GDM1 (cell line): ENCODE measurements around the gene ADAMTS2.

Source experiments
- DNase-seq: peaks from one replicate; lab custom pipeline; 2025; lab: John Stamatoyannopoulos, UW

Gene ADAMTS2

DNA sequence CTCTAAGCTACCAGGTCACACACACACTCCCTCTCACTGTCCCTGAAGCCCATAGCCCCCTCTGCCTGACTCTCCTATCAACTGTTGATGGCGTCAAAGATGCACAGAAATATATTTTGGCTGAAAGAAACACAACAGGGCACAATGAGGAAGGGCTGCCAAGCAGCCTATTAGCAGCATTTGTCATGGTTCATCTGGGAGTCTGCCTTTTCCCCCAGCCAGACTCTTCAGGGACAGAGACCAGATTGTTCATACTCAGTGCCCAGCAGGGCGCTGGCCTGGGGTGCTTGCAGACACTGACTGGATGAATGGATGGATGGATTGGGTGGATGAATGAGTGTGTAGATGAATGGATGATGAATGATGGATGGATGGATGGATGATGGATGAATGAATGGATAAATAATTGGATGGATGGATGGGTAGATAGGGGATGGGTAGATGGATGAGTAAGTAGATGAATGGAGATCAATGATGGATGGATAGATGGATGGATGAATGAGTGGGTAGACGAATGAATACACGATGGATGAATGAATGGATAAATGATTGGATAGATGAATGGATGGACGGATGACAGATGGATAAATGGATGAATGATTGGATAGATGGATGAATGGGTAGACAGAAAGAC is 90.5 kb downstream of the ADAMTS2 start:
- no peak for DNase-seq

DNA sequence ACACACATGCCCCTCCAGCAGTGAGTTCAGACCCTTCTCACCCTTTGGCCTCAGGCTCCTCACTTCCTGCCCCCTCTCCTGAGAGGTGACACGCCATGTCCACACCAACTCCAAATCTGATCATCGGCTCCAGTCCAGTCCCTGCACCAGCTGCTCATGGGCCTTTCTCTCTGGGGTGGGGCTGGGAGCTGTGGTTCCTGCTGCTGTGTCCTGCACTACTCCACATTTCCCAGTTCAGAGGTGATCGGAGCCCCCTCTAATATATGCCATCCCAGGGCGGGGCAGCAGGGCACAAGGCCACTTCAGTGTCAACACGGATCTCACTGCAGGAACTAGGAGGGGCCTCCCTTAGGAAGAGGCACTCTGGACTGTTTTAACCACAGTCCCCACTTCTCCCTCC is 91.5 kb downstream of the ADAMTS2 start:
- DNase-seq: no peak

DNA sequence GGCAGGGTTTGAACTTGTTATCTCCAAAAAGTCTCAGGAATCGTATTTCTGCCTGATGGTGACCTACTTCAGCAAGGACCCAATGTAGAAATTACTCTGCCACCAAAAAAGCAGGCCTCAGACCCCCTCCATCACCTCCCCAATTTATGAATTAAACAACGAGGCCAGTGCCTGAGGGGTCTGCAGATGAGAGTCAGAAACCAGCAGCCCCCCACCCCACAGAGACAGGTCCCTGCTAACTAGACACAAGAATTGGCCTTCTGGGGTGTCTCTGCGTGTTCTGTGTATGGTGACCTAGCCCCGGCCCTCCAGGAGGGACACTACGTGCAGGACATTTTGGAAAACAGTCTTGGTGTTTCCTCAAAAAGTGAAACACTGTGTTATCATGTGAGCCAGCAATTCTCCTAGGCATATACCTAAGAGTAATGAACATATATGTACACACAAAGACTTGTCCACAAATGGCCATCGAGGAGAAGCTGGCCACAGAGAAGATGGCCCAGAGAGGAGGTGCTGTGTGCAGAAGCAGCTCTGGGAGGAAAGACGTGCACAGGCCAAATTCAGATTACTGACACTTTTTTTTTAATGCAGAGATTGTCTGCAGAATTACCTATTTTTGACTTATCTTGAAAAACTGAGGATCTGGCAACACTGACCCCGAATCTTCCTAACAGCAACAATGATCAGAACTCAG is 93.8 kb downstream of the ADAMTS2 start:
- no peak for DNase-seq

DNA sequence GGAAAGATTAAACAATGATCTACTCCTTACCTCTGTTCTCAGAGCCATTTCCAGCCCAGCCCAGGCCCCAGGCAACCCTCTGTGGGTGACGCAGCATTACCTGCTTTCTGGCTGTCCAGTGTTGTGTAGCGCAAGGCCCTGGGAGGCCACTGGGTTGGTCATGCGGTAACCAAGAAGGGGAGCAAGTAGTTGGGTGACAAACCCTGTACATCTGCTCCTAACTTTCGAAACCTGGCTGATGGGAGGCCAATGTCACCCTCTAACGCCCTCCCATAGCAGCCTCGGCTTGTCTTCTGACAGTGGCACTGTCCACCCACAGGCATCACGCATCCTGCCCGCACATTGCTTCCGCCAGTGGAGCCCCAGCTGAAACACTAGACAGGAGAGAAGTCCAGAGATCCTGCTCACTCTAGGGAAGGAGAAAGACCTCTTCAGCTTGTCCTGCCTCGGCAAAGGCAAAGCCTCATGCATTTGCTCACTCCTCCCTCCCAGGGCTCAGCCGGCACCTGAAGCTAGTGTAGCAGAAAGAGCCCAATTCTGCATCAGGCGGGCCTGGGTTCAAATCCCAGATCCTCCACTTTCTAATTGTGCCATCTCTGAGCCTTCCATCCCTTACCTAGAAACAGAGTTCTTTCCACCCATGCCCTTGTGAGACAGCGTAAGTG is 94.6 kb downstream of the ADAMTS2 start:
- DNase-seq: no peak

DNA sequence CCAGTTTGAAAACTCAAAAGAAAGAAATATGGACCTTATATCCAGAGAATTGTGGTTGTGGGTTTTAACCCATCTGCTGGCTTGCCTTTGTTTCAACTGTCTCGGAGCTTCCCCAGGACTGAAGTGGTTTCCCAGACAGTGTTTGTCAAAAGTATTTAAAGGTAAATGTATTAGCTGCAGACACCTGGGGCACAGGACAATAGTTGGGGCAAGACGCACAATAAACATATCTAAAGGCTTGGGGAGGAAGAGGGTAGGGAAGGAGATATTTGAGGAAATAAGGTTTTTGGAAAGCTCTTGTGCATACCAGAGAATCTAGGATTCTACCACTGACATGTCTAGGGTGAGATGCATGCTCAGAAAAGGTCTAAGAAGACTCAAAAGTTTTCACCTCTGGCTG is 99.0 kb downstream of the ADAMTS2 start:
- DNase-seq: no peak

DNA sequence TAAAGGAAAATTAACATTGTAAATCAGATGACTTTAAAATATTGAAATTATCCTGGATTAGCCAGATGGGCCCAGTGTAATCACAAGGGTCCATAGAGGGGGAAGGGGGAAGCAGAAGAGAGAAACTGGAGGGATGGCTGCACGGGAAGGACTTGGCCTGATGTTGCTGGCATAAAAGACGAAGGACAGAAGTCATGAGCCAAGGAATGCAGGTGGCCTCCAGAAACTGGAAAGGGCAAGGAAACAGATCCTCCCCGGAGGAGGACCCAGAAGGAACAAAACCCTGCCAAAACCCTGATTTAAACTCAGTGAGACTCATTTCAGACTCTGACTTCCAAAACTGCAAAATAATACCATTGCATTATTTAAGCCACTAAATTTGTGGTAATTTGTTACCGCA is 100.2 kb downstream of the ADAMTS2 start:
- no peak for DNase-seq

DNA sequence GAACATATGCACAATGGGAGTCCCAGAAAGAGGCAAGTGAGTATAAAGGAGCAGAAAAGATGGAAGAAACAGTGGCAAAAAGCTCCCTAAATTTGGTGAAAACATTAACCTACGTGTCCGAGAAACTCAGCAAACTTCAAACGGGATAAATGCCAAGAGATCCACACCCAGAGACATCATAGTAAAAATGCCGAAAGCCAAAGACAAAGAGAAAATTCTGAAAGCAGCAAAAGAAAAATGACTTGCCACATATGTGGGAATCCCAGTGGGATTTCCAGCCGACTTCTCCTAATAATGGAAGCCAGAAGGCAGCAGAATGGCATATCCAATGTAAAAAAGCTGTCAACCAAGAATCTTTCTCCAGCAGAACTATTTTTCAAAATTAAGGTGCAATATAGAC is 101.2 kb downstream of the ADAMTS2 start:
- no peak for DNase-seq

DNA sequence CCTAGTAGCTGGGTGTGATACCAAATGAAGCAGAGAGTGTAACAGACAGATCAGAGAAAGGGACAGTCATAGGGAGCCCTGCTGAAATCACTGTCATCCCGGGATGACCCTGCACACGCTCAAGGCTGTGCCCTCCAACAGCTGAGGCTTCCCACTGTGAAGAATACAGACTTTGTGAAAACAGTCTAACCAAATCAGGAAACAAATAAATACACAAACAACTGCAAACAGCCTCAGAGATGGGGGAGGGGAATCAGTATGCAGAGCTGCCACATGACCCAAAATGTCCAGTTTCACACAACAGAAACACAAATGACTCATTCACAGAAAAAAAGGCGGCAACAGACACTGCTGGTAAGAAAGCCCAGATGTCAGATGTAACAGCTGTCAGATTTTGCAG is 101.9 kb downstream of the ADAMTS2 start:
- DNase-seq: no peak

DNA sequence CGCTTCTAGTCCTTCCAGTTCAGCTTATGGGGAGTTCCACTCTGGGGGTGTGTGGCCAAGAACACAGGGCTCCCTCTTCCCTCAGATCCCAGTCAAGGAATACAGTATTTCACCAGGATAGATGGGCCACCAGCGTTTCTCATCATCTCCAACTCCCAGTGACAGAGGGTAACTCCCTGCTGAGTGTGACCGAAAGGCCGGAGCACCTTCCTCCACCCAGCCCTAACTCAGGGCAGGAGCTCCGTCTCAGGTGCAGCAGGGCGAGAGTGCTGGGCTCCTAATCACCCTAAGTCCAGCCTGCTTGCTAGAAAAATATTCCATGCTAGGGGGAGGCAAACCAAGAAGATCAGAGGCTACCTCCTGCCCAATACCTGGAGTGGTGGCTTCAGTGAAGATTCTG is 102.6 kb downstream of the ADAMTS2 start:
- DNase-seq: no peak

DNA sequence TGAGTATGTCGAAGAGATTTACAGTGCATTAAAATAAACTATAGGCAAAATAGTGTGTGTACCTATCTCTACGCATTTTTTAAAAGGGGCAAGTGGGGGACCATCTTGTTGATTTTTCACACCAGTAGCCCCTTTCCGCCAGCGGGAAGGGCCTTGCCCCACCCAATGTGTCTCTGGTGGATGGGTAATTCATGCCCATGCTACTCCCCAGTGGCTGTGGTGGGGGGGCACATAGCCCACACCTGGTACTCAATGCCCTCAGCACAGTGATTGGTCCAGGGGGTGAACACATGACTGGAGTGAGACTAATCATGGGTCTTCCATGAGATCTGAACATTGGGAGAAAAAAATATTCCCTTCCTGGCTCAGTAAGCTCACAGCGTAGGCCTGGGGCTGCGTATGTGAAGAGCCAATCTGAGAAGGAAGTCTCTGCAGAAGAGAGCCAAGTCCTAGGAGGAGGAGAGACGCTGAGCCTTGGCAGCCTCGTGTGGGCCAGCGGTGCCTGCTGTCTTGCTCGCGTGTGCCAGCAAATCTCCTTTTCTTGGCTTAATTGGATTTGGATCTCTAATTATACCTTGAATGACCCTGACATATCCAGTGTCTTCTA is 103.4 kb downstream of the ADAMTS2 start:
- DNase-seq: no peak

DNA sequence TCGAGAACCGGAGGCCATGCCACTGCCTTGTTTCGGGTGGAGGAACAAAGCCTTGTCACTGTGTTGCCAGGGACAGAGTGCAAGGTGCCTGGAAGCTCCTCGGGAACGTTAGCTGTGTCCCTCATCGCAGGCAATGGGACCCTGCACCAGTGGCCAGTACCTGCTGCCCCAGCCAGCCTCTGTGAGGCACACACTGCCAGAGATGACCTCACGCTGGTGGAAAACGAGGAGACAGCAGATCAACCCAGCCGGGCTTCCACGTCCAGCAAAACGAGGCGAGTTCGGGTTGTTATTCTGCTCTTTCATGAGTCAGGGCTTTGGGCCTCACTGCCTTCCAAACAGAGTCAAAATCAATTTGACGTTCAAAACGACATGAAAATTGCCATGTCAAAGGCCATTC is 104.1 kb downstream of the ADAMTS2 start:
- no peak for DNase-seq

DNA sequence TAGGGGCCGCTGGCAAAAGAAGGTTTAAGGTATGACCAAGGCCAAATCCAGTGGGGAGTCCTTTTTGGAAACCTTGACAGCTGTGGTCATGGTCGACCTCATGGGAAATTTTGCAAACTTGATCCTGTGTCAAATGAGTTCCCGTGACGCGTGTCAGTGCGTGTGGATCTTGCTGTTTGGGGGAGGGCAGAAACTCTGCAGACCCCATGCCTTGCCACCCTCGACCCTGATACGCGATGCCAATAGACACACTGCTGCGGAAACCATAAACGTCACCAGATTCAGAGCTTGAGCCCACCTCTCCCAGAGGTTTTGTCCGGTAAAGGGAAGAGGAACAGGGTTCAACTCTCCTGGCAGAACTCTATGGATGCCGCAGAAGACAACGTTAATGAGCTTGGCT is 104.7 kb downstream of the ADAMTS2 start:
- DNase-seq: no peak

DNA sequence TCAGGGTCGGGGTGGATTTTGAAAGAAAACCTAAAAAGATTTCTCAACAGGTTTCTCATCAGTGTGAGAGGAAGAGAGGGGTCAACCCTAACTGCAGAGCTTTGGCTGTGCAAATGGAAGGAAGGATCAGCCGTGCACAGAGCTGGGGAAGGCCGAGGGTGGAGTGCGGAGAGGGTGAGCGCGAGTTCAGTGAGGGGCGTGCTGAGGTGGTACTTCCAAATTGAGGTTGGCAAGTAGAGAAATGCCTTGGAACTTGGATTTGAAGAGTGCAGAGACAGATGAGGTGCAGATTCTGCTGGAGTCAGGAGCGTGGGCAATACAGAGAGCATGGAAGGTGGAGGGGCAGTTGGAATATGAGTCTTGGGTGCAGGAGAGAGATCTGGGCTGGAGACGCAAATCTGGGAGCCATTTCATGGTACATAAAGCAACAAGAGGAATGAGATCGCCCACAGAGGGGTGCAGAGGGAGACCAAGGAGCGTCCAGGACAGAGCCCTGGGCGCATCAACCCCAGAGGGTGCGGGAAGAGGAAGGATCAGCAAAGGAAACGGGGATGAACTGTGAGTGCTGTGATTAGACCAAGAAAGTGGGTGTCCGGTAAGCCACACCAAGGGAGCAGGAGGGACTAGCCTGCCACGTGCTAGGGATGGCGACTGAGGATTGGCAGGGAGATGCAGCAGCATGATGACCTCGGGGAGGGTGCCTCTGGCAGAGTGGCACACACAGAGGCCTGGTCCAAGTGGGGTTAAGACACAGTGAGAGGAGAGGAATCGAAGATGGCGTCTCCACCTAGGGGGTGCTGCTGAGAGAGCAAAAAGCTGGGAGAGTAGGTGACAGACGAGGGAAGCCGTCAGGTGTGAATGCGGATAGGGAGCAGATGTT is 105.8 kb downstream of the ADAMTS2 start:
- DNase-seq: no peak

DNA sequence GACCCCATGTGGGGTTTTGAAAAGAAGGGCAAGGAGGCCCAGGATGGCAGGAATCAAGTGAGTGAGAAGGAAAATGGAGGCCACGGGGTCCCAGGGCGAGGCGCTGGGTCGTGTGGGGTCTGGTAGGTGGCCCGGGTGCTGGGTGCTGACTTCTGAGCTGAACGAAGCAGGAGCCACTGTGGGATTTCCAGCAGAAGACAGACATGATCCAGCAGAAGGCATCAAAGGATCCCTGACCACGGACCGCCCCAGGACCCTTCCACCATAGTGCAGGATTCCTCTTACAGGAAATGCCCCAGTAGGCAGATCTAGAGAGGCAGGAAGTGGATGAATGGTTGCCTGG is 106.7 kb downstream of the ADAMTS2 start:
- no peak for DNase-seq

DNA sequence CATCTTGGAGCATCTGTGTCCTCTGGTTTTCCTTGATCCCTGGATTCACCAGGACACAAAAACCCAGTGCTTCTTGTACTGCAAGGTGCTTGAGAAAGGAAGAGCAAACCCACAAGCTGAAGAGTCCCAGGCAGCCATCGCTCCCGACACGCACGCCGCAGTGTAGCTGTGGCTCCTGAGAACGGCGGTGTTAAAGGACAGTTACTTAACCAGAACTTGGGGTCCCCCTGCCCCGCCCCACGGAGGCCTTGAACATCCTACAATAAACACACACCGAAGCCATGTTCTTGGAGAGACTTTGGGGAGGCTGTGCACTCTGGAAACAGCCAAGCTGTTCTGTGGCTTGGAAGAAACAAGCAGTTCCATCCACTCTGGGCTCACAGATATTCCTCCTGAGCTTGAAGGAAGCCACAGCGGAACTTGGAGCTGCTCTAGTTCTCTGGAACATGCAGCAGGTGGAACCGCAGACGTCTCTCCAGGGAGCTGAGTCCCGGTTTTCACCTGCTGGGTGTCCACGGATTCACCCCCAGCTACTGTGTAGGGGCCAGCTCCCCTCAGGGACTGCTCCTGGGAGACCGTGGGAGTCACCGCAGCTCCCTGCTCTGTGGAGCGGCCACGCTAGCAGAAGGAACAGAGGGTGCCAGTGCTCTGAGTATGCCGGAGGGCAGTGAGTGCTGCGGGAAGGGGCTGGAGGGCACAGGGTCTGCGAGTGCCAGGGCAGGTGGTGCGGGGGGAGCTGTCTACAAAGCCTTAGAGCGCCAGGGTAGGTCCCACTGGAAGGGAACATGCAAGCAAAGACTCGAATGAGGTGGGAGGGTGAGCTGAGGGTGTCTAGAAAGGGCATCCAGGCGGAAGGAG is 107.3 kb downstream of the ADAMTS2 start:
- DNase-seq: no peak

DNA sequence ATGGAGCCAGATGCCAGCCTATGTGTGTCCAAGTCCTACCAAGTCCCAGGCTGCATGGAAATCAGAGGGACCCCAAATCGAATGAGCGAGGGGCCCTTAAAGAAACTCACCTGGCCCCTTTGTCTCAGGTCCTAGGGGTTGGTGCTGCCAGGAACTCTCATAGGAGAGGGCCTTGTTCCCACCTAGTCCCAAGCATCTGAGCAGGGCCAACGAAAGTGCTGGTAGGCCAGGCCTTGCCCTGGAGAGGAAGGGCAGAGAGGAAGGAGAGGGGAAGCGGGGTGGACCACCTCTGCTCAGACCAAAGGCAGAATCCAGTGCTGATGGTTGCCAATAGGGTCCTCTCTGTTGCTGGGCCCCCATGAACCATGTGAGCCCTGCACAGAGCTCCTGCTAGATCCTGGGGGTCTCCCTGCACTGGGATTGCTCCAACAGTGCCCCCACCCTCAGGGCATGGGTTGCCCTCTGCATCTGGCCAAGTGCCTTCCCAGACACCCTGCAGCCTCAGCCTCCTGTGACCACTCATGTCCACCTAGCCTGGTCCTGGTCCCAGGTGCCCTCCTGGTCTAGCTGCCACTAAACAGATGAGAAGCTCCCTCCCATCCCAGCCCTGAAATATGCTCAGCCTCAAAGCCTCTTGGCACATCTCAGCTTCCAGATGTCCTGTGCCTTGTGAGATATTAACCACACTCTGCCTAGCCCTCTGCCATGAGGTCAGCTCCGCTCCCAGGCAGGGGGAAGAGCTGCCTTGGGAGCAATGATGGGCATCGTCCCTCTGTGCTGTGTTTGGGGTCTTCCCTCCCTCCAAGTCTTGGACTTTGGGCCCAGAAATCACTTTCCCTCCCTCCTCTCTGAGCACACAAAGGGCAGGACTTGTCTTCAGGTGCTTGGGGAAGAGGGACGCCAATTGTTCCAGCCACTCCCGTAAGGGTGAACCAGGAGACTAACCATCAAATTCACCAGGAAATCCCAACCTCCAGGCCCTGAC is 109.6 kb downstream of the ADAMTS2 start:
- no peak for DNase-seq

DNA sequence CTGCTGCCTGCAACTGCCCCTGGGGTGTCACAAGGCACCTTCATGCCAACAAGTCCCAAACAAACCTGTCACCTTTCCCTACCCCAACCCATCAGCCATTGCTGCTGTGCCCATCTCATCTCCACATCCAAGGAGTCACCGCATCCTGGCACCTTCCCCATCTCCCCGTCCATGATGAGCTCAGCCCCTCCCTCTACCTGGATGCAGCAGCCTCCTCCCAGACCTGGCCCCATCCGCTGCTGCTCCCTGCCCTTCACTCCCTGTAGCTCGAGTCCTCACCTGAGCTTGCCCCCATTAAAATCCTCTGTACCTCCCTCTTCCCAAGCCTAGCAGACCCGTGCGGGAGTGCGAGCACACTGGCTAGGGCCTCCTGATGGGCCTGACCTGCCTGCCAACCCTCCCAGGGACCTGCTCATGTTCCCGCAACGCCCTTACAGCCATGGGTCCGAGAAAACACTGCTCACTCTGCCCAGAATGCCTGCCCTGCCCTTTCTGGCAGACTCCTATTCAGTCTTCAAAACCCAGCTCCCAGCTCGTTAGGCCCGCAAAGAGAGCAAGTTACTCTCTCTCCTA is 110.6 kb downstream of the ADAMTS2 start:
- no peak for DNase-seq

DNA sequence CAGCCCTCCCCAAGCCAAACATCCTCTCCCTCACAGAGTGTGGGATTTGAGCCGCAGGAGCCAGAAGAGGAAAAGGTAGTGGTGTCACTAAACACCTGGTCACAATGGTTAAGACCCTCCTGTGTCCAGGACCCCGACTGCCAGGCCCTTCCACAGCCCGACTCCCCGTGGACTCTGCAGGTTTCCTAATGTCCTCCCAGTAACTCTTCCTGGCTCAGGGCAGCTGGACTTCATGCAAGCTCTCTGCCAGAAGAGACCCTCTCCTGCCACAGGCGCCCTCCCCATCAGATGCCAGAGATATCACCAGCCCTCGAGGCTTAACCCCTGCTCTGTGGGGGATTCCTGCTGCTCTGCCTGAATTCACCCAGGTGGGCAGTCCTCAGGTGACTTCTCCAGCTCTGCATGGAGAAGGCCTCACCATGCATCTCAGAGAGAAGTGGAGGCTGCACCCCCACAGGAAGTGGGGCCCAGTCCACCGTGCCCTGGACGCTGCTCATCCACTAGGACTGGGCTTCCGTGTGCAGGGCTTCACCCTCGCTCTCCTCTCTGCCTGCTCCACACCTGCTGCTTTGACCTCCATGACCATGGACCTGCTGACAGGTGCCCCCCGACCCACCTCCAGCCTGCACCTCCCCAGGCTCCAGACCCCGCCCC is 111.2 kb downstream of the ADAMTS2 start:
- DNase-seq: no peak

DNA sequence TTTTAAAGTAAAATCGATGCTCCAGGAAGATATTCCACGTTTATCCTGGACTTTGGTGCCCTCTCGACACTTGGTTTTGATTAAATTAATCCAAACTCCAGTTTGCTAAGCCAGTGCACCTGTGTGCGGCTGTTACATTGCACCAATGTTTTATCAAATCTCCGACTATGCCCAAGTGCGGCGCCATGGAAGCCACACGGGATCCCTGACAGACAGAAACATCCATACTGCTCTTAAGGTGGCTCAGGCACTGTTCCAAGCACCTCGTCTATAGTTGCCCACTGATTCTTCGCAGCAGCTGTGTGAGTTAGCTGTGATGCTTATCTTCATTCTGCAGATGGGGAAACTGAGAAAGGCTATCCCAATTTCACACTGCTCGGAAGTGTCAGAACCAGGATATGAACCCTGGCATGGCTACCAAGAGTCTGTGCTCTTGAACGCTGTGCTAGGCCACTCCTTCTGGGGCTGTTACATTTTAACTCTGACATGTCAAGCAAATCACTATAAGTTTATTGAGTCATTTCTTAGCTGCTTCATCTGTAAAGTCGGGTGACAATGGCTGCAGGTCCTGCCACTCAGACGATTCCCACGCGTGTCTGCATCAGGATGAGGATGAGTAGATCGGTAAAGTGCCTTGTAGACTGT is 113.0 kb downstream of the ADAMTS2 start:
- no peak for DNase-seq
